SK-N-SH treated with all-trans-retinoic acid at 6 μM for 48 hours (cell line): Measurements from ENCODE around the gene DNAH5.

Experiments used
- ATAC-seq: fragments of 200-7000 bp; cut with Tn5 transposase; 3 replicates; pipeline ENCODE4 v1.9.1; 2020; ENCODE audit warnings: mild to moderate bottlenecking, moderate library complexity
- ARNTL ChIP-seq: fragments of 450-650 bp; formaldehyde crosslinking; IDR thresholded peaks from 2 replicates; pipeline ENCODE4 v1.5.0; 2020; ENCODE audit warnings: low read depth, mild to moderate bottlenecking, moderate library complexity, borderline replicate concordance
- BACH2 ChIP-seq: fragments of 250-450 bp; sonication (Bioruptor Pico); IDR thresholded peaks from 2 replicates; pipeline ENCODE4 v1.9.0; 2021; ENCODE audit warnings: mild to moderate bottlenecking, borderline replicate concordance
- CREB5 ChIP-seq: fragments of 250-450 bp; sonication (Bioruptor Pico); IDR thresholded peaks from 2 replicates; pipeline ENCODE4 v1.5.1; 2020; ENCODE audit warnings: low read depth, mild to moderate bottlenecking, moderate library complexity
- CSDC2 ChIP-seq: fragments of 250-450 bp; sonication (Bioruptor Pico); IDR thresholded peaks from 2 replicates; pipeline ENCODE4 v1.5.0; 2020; ENCODE audit warnings: mild to moderate bottlenecking, moderate library complexity
- CSRNP3 ChIP-seq: fragments of 250-450 bp; sonication (Bioruptor Pico); IDR thresholded peaks from 2 replicates; pipeline ENCODE4 v1.5.1; 2021; ENCODE audit warnings: mild to moderate bottlenecking, moderate library complexity
- ESRRG ChIP-seq: fragments of 250-450 bp; sonication (Bioruptor Pico); IDR thresholded peaks from 2 replicates; pipeline ENCODE4 v1.6.1; 2021; ENCODE audit warnings: mild to moderate bottlenecking
- GLIS3 ChIP-seq: fragments of 250-450 bp; sonication (Bioruptor Pico); IDR thresholded peaks from 2 replicates; pipeline ENCODE4 v1.5.0; 2020; ENCODE audit warnings: mild to moderate bottlenecking, moderate library complexity
- ISL1 ChIP-seq: fragments of 250-450 bp; sonication (Bioruptor Pico); IDR thresholded peaks from 2 replicates; pipeline ENCODE4 v2.1.2; 2022; ENCODE audit warnings: mild to moderate bottlenecking, moderate library complexity
- PATZ1 ChIP-seq: fragments of 250-450 bp; sonication (Bioruptor Pico); IDR thresholded peaks from 2 replicates; pipeline ENCODE4 v1.8.0; 2020; ENCODE audit warnings: mild to moderate bottlenecking, moderate library complexity, borderline replicate concordance
- POU6F1 ChIP-seq: fragments of 250-450 bp; sonication (Bioruptor Pico); IDR thresholded peaks from 2 replicates; pipeline ENCODE4 v1.8.0; 2021; ENCODE audit warnings: low read depth, mild to moderate bottlenecking, moderate library complexity, borderline replicate concordance
- PPARA ChIP-seq: fragments of 250-450 bp; sonication (Bioruptor Pico); IDR thresholded peaks from 2 replicates; pipeline ENCODE4 v1.5.0; 2020; ENCODE audit warnings: mild to moderate bottlenecking, borderline replicate concordance
- RARB ChIP-seq: fragments of 250-450 bp; sonication (Bioruptor Pico); IDR thresholded peaks from 2 replicates; pipeline ENCODE4 v1.8.0; 2021; ENCODE audit warnings: mild to moderate bottlenecking, moderate library complexity
- SNAI2 ChIP-seq: fragments of 250-450 bp; sonication (Bioruptor Pico); IDR thresholded peaks from 2 replicates; pipeline ENCODE4 v1.5.0; 2020; ENCODE audit warnings: mild to moderate bottlenecking, moderate library complexity
- TCF4 ChIP-seq: fragments of 250-450 bp; sonication (Bioruptor Pico); IDR thresholded peaks from 2 replicates; pipeline ENCODE4 v1.8.0; 2021; ENCODE audit warnings: mild to moderate bottlenecking, moderate library complexity, borderline replicate concordance
- TOX ChIP-seq: fragments of 250-450 bp; sonication (Bioruptor Pico); IDR thresholded peaks from 2 replicates; pipeline ENCODE4 v1.8.0; 2021; ENCODE audit warnings: mild to moderate bottlenecking, moderate library complexity, borderline replicate concordance
- TSHZ2 ChIP-seq: fragments of 250-450 bp; sonication (Bioruptor Pico); IDR thresholded peaks from 2 replicates; pipeline ENCODE4 v1.5.0; 2020; ENCODE audit warnings: mild to moderate bottlenecking, moderate library complexity
- ZC3H10 ChIP-seq: fragments of 250-450 bp; sonication (Bioruptor Pico); IDR thresholded peaks from 2 replicates; pipeline ENCODE4 v1.5.1; 2021; ENCODE audit warnings: mild to moderate bottlenecking, moderate library complexity
- ZFP3 ChIP-seq: fragments of 250-450 bp; sonication (Bioruptor Pico); IDR thresholded peaks from 2 replicates; pipeline ENCODE4 v1.5.0; 2020; ENCODE audit warnings: mild to moderate bottlenecking, moderate library complexity
- ZFP30 ChIP-seq: fragments of 450-650 bp; formaldehyde crosslinking; IDR thresholded peaks from 2 replicates; pipeline ENCODE4 v1.5.0; 2022; ENCODE audit warnings: mild to moderate bottlenecking, moderate library complexity
- ZNF565 ChIP-seq: fragments of 450-650 bp; formaldehyde crosslinking; conservative IDR thresholded peaks from 2 replicates; pipeline ENCODE4 v1.5.0; 2020; ENCODE audit warnings: low read depth, mild to moderate bottlenecking, moderate library complexity
- ZNF70 ChIP-seq: fragments of 450-650 bp; formaldehyde crosslinking; IDR thresholded peaks from 2 replicates; pipeline ENCODE4 v1.5.0; 2020; ENCODE audit warnings: mild to moderate bottlenecking, moderate library complexity
- ZNF8 ChIP-seq: fragments of 450-650 bp; formaldehyde crosslinking; IDR thresholded peaks from 2 replicates; pipeline ENCODE4 v1.5.0; 2020; ENCODE audit warnings: mild to moderate bottlenecking, moderate library complexity

DNAH5 gene

GRCh38 chr5:13771011-13771571, 173.4 kb downstream of the DNAH5 start:
- no peak for ATAC-seq
- TF ChIP-seq ZFP30 (CRISPR knock-in tag) (no peak), CREB5 (CRISPR knock-in tag) (no peak), CSRNP3 (CRISPR knock-in tag) (no peak), ISL1 (no peak), PATZ1 (CRISPR knock-in tag) (no peak), ESRRG (CRISPR knock-in tag) (no peak), CSDC2 (CRISPR knock-in tag) (no peak), TCF4 (CRISPR knock-in tag) (no peak), TOX (CRISPR knock-in tag) (no peak), ZNF70 (CRISPR knock-in tag) (no peak), ZNF8 (CRISPR knock-in tag) (no peak), ZFP3 (CRISPR knock-in tag) (no peak), RARB (no peak), ARNTL (CRISPR knock-in tag) (no peak), TSHZ2 (CRISPR knock-in tag) (no peak), SNAI2 (CRISPR knock-in tag) (no peak), ZNF565 (CRISPR knock-in tag) (no peak), BACH2 (CRISPR knock-in tag) (no peak)

GRCh38 chr5:13766236-13766635, 178.3 kb downstream of the DNAH5 start:
- TF ChIP-seq RARB (no peak), ZNF8 (CRISPR knock-in tag) (no peak), BACH2 (CRISPR knock-in tag) (no peak), ZFP3 (CRISPR knock-in tag) (no peak), ZC3H10 (CRISPR knock-in tag) (no peak), ARNTL (CRISPR knock-in tag) (no peak), ESRRG (CRISPR knock-in tag) (no peak), CREB5 (CRISPR knock-in tag) (no peak), GLIS3 (CRISPR knock-in tag) (no peak), ZNF565 (CRISPR knock-in tag) (no peak), TOX (CRISPR knock-in tag) (no peak), PPARA (no peak), TCF4 (CRISPR knock-in tag) (no peak), SNAI2 (CRISPR knock-in tag) (no peak), POU6F1 (CRISPR knock-in tag) (no peak), CSRNP3 (CRISPR knock-in tag) (no peak), TSHZ2 (CRISPR knock-in tag) (no peak)
- no peak for ATAC-seq
